Measurements from ENCODE around the gene HPDL. TPM values are rescaled to one million over a fixed set of nuclear protein-coding genes. Genes with fewer than 3 reads are reported as not detected.

The HPDL gene
- total and polyA plus RNA-seq, 2 of the 8 experiments (the other 6 are each of a cell fraction or from before 2014, with no cell fraction given), result 58.5 to 62.7 TPM

DNA sequence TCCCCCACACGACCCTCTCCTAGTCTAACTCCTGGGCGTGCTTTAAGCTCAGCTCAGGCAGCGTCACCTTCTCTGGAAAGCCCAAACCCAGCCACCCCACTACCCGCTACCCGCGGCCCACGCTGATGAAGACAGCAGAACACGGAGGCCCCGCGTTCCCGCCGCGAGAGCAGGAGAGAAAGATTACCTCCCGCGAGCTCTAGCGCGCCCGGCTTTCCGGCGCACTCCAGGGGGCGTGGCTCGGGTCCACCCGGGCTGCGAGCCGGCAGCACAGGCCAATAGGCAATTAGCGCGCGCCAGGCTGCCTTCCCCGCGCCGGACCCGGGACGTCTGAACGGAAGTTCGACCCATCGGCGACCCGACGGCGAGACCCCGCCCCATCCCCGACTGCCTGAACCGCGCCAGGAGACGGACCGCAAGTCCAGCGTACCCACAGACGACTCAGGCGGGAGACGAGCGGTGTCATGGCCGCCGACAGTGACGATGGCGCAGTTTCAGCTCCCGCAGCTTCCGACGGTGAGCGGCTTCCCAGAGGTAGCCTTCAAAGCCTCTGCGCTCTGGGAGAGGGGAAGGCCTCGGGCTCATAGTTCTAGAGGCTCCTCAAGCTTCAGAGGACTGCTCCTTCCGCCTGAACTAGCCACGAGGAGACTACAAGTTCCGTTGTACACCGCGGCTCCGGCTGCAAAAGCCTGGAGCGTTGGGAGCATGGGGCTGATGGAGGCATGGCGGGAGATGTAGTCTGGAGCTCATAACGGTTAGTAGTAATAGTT is 13.3 kb downstream of the HPDL start, which contains the start of the genes MUTYH and TOE1 (continued):
- TF ChIP-seq BRCA1 (IDR thresholded peaks at IDR 0.05; ENCODE audit: low read depth, low read length), result no peak

Measured in H1 (cell line).